Measurements from ENCODE around the gene PWWP2A.
A peak's percentile ranks its signal among the peaks of the same experiment; 100 is the strongest.

Gene PWWP2A

GRCh38 chr5:160133071-160133917 lies 14.0 kb upstream of the PWWP2A start:
- no peak for DNase-seq (ENCODE audit: low read depth in 2 of 2, low spot score in 1 of 2)

- no peak for DNase-seq (ENCODE audit: low read depth in 2 of 2, low spot score in 1 of 2)
Observed at GRCh38 chr5:160129841-160130240, 10.6 kb upstream of the PWWP2A start.

GRCh38 chr5:160128632-160129031 lies 9.4 kb upstream of the PWWP2A start:
- DNase-seq (ENCODE audit: low read depth in 2 of 2, low spot score in 1 of 2), result no peak

GRCh38 chr5:160119905-160120266 lies 636 bp upstream of the PWWP2A start:
- DNase-seq (ENCODE audit: low read depth in 2 of 2, low spot score in 1 of 2), result no peak

- peak; percentile 5 to 15 for DNase-seq (ENCODE audit: low read depth in 2 of 2, low spot score in 1 of 2)
Observed at GRCh38 chr5:160118349-160119141, 705 bp downstream of the PWWP2A start.

GRCh38 chr5:160116991-160117390 lies 2.3 kb downstream of the PWWP2A start:
- no peak for DNase-seq (ENCODE audit: low read depth in 2 of 2, low spot score in 1 of 2)

- DNase-seq (ENCODE audit: low read depth in 2 of 2, low spot score in 1 of 2), result no peak
Observed at GRCh38 chr5:160108124-160108523, 11.1 kb downstream of the PWWP2A start.

- DNase-seq (ENCODE audit: low read depth in 2 of 2, low spot score in 1 of 2), result no peak
Observed at GRCh38 chr5:160105686-160106360, 13.4 kb downstream of the PWWP2A start.

- no peak for DNase-seq (ENCODE audit: low read depth in 2 of 2, low spot score in 1 of 2)
Observed at GRCh38 chr5:160097991-160098390, 21.3 kb downstream of the PWWP2A start.

- no peak for DNase-seq (ENCODE audit: low read depth in 2 of 2, low spot score in 1 of 2)
Observed at GRCh38 chr5:160096178-160096577, 23.1 kb downstream of the PWWP2A start.

- no peak for DNase-seq (ENCODE audit: low read depth in 2 of 2, low spot score in 1 of 2)
Observed at GRCh38 chr5:160092960-160093707, 26.1 kb downstream of the PWWP2A start.

- no peak for DNase-seq (ENCODE audit: low read depth in 2 of 2, low spot score in 1 of 2)
Observed at GRCh38 chr5:160092514-160092913, 26.7 kb downstream of the PWWP2A start.

GRCh38 chr5:160090059-160090458 lies 29.2 kb downstream of the PWWP2A start:
- DNase-seq (ENCODE audit: low read depth in 2 of 2, low spot score in 1 of 2), result no peak

GRCh38 chr5:160089531-160089930 lies 29.7 kb downstream of the PWWP2A start:
- DNase-seq (ENCODE audit: low read depth in 2 of 2, low spot score in 1 of 2), result no peak

GRCh38 chr5:160088805-160089204 lies 30.4 kb downstream of the PWWP2A start:
- DNase-seq (ENCODE audit: low read depth in 2 of 2, low spot score in 1 of 2), result no peak

- DNase-seq (ENCODE audit: low read depth in 2 of 2, low spot score in 1 of 2), result no peak
Observed at GRCh38 chr5:160087199-160087598, 32.1 kb downstream of the PWWP2A start.

- no peak for DNase-seq (ENCODE audit: low read depth in 2 of 2, low spot score in 1 of 2)
Observed at GRCh38 chr5:160084144-160084543, 35.1 kb downstream of the PWWP2A start.

- DNase-seq (ENCODE audit: low read depth in 2 of 2, low spot score in 1 of 2), result no peak
Observed at GRCh38 chr5:160083501-160083900, 35.7 kb downstream of the PWWP2A start.

GRCh38 chr5:160082614-160083500 lies 36.4 kb downstream of the PWWP2A start:
- no peak for DNase-seq (ENCODE audit: low read depth in 2 of 2, low spot score in 1 of 2)

- no peak for DNase-seq (ENCODE audit: low read depth in 2 of 2, low spot score in 1 of 2)
Observed at GRCh38 chr5:160081495-160081894, 37.8 kb downstream of the PWWP2A start.

Measured in stimulated activated CD8-positive, alpha-beta memory T cell treated with anti-CD3 and anti-CD28 coated beads, Interleukin-4, amount 100 ng/mL, for 1 hour (primary cell).